Putamen (tissue), 1 donor: ENCODE data around the gene TGFBR2.

Source experiments
- DNase-seq: peaks from one replicate; pipeline ENCODE4 v3.0.0-alpha.2; 2016; ENCODE audit warnings: low spot score

The TGFBR2 gene

DNA sequence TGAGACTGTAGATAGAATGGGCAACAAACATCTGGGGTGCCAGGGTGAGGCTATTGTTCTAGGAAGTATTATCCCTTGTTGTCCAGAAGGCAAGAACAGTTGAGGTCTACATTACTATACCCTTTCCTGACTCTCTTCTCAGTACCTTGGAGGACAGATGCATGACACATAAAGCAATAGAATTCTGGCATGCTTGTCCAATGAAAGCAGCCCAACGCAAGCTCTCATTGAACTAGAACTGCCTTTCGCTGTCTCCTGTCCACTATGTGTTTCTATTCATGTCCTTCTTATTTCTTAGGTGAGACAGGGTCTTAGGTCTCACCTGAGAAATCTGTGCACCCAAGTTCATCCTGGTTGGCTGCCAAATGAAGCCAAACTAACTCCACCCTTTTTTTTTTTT is 68.6 kb downstream of the TGFBR2 start:
- no peak for DNase-seq

DNA sequence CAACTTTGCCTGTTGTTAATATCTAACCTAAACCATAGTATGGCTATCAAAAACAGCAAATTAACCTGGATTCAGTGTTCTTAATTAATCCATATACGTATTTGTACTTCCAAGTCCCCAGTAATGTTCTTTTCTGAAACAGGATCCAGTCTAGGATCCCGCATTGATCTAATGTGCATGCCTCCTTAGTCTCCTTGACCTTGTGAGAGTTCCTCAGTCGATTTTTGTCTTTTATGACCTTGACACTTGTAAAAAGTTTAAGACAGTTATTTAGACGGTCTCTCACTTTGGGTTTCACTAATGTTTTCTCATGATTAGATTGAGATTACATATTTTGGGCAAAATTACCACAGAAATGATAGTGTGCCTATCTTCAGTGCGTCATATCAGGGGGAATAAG is 69.4 kb downstream of the TGFBR2 start:
- DNase-seq: no peak

DNA sequence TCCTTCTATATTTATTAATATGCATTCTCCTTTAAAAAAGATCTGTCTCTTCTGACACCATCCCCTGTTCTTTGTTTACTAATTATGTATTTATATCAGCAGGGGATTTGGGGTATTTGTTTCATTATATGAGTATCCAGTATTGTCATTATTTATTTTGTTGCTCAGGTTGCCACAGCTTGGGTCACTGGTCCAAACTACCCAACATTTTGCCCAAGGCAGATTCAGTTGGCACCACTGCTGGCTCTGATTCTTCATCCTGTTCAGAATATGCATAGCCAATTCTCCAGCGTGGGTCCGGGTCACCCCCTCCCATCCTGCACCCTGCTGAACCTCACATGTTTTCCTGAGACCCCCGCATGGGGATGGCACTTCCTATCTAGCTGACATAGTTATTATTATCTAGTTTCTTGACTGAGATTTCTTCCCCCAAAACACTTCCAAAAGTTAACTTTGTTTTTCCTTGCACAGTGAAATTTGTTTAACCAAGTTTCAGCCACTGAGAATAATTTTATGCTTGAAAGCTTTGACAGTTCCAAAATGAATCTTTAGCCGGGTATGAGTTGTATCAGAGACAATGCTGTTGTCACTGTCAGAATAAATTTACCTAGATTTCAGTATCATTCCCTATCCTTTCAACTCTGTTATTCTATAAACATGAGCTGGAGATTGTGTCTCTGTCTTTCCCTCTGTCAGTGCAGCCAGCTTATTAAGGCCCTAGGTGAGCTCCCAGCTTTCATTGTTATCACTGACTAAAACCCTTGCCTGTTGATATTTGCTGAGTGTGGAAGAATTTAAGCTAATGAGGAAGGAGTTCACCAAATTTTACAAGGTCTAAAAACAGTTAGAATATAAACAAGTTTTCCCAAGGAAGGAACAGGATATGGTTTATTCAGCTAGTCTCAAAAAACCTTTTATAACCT is 70.3 kb downstream of the TGFBR2 start:
- DNase-seq: no peak

DNA sequence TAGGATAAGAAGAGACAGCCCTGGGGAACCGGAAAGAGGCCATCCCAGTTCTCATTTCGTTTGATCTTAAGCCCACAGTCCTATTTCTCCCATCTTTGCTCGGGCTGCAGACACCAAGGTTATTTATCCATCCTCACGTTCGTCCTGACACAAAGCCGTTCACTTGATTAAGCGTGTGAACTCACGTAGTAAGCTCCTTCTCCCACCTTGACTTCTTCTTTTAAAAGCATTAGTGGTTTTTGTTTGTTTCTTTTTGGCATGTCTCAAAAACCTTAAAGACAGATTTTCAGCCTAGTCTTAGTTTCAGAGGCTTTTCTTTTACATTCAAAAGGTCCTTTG is 70.9 kb downstream of the TGFBR2 start:
- no peak for DNase-seq

DNA sequence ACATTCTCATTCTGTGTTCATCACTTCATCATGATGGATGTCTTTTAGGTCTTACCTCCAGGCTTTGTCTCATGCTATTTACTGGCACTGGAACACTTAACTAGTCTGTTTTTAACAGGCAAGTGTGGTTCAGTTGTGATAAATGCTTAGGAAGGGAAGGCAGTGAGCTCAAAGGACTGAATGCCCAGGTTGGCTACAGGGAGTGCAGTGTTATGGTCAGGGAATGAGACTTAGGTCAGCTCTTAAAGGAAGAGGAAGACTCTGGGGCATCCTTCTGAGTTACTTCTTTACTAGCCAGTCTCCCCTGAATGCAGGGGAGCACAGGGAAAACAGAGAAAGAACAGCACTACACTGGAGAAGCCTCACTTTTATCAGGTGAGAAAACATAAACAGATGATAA is 72.6 kb downstream of the TGFBR2 start:
- DNase-seq: no peak

DNA sequence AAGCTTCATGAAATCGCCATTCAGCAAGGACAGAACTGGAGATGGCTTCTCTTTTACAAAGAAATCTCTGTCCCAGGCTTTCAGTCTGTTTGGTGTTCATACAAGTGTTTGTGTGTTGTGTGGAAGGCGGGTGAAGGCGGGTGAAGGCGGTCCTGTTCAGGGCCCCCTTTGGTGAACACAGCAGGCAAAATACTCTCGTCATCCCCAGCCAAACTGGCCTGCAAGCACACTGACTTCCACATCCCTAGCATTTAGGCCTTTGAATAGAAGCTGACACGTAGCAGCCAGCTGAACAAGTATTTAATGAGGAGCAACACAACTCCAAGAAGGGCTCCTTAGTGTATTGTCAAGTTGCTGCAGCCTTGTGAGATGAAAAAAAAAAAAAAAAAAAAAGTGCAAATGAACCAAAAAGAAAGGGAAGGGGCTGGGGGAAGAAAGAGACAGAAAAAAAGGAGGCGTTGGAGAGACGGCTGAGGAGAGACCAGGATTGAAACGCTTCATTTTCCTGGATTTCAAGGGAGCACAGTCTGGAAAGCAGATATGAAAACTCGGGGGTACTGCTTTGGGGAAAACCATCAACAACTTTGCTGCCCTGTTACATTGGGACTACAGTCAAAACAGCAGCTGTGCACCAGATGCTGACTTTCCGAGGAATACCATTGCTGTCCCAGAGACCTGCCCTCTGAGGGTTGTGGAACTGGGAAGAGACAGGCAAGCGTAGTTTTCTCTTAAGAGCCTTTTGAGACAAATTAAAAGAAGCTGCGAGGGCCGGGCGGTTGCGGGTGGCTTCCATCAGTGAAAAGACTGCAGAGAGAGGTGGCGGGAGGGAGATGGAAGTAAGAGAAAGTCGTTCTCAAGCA is 74.6 kb downstream of the TGFBR2 start:
- DNase-seq: peak; percentile 94

DNA sequence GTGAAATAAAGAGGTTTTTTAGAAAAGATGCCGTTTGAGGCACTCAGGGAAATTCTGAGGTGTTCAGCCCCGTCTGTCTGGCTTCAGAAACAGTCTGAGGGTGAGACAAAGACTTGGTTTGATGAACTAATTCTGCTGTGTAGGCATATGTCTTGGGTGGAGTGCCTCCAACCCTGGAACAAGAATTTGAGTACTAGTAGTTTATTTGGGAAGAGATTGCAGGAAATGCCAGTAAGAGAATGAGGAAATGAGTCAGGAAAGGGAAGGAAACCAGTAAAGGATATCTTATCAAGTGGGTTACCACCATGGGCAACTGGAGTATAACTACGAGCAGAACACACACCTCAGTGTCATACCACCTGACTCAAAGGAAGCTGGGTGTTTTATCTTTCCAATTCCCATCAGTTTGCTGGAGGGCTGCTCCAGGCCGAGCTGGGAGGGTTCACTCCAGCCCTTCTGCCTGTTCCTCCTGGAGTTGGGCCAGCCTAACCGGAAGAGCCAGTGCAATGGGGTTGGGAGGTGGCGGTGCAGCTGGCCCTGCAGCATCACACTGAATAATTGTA is 75.3 kb downstream of the TGFBR2 start:
- DNase-seq: peak; percentile 55

DNA sequence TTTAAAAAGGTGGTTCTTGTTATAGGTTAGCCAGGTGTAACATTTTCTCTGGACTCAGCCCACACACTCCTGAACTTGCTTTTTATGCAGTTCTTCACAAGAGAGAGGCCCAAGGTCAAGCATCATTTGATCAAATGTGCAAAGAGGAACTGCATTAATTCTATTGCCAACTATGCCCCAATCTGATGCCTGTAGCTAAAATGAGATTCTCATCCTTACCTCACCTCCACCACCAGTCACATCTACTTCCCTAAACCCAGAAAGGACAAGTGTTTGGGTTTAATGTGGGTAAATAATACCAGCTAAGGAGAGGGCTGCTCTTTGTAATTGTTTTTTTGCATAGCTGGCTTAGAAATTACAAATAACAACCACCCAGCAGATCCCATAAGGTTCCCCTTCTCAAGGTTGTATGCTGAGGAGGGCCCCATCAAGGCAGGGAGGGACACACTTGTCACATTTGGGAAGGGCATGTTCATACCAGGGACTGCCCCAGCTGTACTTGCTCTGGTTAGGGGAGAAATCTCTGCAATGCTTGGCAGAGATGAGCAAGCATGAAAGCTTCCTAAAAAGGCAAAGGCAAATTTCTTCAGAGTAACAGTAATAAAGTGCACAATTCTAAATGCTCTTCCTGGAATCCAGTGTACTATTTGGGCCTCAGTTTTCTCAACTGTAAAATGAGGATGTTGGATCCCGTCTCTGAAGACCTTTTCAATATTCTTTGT is 76.2 kb downstream of the TGFBR2 start:
- no peak for DNase-seq

DNA sequence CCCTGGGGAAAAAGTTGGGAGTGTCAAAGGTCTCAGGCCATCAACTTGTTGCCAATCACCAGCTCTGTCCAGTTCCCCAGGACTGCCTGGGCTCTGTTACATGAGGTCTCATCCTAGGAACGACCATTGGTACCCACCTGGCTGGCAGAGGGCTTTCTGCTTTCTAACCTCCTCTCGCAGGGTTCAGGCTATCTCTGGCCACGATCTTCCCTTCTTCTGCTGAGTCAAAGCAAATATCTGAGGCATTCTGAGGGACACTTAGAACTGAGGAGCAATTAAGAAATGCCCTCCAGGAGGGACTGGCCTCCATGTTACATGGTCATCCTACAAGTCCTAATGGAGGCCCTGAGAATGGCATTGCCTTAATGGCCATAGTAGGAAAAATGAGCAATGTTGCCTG is 77.4 kb downstream of the TGFBR2 start:
- no peak for DNase-seq

DNA sequence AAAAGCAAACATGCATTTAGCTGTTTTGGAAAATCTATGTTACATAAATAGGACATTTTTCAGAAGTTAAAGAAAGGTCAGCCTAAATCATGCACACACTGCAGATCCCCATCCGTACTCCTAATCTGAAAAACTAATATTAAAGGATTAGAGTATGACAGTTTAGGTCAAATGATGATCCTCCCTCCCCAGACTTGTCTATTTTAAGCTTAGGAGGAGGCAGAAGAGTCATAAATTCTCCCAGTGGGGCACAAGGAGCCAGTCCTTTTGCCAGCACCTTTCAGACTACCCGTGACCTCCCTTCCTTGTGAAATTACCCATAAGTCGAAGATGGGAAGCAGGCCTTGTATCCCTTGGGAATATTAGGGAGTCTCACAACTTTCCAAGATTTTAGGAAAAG is 78.0 kb downstream of the TGFBR2 start:
- DNase-seq: no peak

DNA sequence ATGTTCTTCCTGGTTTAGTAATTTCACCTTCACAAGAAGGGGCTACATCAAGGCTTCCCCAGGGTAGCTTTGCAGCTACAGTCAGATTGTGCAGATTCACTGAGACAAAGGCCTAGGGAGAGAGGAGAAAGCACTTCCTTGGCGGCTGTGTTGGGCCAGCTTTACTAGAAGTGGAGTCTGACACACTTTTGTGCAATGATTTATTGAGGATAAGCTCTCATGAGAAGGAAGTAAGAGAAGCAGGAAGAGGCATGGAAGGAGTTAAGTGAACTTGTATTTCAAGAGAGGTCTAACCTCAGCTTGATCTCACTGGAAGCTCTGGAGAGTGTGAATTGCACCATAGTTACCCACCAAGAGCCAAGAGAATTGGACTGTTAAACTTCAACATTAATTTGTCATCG is 78.9 kb downstream of the TGFBR2 start:
- DNase-seq: no peak

DNA sequence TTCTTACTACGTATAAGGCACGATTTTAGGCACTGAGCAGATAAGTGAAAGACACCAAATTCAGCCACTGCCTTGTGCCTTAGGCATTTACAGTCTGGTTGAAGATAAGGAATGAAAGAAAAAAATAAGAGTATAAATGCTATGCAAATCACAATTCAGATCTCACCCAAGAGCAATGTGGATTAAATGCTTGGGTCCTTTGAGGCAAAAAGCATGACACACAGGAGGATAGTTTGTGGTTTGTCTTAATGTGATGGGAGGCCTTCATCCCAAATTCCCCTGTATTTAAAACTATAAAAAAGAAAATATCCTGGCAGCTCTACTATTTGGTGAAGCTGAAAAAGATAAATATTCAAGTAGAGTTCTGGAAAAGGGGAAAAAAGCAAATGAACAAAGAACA is 79.8 kb downstream of the TGFBR2 start:
- DNase-seq: no peak

DNA sequence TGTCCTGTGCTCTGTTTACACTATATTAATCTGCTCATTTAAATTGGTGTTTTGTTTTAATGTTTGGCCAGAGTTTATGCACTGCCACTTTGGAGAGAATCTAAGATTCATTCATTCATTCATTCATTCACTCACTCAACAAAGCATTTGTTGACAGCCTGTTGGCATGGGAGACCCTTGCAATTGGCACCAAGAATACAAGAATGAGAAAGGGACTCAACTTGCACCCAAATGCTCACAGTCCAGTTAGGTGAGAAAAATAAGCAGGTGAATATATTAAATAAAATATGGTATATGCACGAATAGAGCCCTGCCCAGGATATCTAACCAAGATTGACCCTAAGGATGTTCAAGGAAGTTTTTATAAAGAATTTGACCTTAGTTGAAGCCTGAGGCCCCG is 80.4 kb downstream of the TGFBR2 start:
- DNase-seq: no peak

DNA sequence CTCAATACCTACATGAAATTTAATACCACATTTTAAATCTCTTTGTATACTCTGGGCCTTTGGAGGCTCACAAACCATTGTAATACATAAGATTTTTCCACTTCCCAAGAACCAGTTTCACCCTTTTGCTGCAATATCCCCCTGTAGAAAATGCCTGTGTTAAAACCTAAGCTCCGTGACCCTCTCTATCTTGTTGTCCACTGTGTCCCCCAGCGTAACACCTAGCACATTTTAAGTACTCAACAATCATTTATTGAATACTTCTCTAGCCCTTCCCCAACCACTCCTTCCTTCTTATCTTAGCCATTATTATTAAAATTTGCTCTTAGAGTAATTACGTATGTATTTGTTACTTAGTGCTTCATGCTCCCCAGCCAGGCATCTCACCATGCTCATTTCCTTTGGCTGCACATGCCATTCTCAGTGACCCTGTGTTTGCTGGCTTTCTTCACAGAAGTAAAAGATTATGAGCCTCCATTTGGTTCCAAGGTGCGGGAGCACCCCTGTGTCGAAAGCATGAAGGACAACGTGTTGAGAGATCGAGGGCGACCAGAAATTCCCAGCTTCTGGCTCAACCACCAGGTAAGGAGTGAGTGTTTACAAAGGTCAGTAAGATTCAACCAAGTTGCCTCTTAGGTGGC is 81.6 kb downstream of the TGFBR2 start:
- no peak for DNase-seq

DNA sequence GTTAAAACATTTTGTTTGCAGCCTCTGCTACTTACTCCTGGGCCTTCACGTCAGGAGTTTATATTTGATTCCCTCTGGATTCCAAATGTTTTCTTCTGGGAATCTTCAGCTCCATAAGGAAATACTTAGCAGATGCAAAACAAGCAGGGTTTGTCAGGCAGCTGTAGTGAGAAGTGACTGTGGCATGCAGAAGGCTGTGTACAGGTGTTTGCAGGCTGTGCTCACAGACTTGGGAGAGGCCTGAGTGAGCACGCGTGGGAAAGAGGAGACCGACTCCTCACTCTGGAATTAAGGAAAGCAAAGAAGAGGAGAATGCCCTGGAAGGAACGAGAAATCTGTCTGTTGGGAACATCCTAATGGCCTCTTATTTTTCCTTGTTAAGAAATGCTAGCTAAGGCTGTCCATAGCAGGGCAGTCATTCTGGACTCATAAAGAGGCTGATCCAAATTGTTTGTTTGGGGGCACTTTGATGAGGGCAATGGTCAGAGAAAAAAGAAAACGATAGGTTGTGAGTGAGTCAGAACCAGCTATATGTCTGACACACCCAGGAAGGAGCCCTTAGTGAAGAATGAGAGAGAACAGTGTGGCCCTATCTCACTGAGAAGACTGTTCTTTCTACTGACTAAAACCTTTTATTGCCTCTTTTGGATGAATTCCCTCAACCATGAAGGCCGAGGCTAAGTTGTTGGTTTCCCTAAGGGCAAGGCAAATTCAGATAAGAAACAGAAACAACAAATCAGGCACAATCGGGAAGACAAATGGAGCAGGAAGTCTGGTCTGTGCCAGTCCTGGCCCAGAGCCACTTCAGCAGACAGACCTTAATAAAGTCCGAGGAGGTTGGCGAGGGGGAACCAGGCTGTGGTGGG is 82.6 kb downstream of the TGFBR2 start:
- no peak for DNase-seq

DNA sequence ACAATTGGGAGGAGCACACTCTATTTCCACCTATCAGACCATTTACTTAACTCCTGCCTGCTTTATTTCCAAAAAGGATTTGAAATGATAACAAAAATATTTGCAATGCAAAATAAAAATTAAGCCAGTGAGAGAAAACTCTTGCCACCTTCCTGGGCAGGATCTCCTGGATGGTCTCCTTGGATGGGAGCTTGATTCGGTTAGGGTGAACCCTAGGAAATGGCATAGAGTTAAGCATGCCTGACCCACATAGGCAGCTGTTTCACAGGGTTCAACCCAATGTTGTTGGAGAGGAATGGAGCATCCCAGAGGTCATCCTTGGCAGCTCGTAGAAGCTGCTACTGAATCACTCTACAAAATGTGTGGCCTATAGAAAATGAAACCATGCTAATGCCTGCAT is 83.8 kb downstream of the TGFBR2 start:
- DNase-seq: no peak

DNA sequence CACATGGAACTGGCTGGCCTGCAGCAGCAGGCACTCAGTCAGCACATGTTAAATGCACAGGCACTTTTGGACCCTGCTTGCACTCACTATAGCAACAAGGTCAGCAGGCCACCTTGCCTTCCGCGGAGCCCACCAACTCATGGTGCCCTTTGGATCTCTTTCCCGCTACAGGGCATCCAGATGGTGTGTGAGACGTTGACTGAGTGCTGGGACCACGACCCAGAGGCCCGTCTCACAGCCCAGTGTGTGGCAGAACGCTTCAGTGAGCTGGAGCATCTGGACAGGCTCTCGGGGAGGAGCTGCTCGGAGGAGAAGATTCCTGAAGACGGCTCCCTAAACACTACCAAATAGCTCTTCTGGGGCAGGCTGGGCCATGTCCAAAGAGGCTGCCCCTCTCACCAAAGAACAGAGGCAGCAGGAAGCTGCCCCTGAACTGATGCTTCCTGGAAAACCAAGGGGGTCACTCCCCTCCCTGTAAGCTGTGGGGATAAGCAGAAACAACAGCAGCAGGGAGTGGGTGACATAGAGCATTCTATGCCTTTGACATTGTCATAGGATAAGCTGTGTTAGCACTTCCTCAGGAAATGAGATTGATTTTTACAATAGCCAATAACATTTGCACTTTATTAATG is 85.0 kb downstream of the TGFBR2 start:
- DNase-seq: no peak

DNA sequence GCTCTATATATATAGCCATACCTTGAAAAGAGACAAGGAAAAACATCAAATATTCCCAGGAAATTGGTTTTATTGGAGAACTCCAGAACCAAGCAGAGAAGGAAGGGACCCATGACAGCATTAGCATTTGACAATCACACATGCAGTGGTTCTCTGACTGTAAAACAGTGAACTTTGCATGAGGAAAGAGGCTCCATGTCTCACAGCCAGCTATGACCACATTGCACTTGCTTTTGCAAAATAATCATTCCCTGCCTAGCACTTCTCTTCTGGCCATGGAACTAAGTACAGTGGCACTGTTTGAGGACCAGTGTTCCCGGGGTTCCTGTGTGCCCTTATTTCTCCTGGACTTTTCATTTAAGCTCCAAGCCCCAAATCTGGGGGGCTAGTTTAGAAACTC is 85.5 kb downstream of the TGFBR2 start:
- DNase-seq: no peak

DNA sequence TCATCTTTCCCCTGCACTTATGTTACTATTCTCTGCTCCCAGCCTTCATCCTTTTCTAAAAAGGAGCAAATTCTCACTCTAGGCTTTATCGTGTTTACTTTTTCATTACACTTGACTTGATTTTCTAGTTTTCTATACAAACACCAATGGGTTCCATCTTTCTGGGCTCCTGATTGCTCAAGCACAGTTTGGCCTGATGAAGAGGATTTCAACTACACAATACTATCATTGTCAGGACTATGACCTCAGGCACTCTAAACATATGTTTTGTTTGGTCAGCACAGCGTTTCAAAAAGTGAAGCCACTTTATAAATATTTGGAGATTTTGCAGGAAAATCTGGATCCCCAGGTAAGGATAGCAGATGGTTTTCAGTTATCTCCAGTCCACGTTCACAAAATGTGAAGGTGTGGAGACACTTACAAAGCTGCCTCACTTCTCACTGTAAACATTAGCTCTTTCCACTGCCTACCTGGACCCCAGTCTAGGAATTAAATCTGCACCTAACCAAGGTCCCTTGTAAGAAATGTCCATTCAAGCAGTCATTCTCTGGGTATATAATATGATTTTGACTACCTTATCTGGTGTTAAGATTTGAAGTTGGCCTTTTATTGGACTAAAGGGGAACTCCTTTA is 86.2 kb downstream of the TGFBR2 start:
- no peak for DNase-seq
